ENCODE data around the gene DMKN.

The DMKN gene

GRCh38 chr19:35549174-35549788 is 35.8 kb upstream of the DMKN start:
- DNase-seq, result peak; percentile 66

GRCh38 chr19:35546532-35546931 is 33.1 kb upstream of the DMKN start:
- DNase-seq, result no peak

GRCh38 chr19:35545855-35546381 is 32.5 kb upstream of the DMKN start:
- no peak for DNase-seq

GRCh38 chr19:35545001-35545854 is 31.8 kb upstream of the DMKN start, which contains the start of gene TMEM147:
Gene TMEM147, plus strand, starts transcription at chr19:35545626. Its CDS starts 114 bp downstream, at chr19:35545740.
- peak; percentile 94 for DNase-seq

- DNase-seq, result no peak
These were observed 30.8 kb upstream of the DMKN start for GRCh38 chr19:35544110-35544802.

- DNase-seq, result no peak
These were observed 30.0 kb upstream of the DMKN start for GRCh38 chr19:35543280-35544109.

- no peak for DNase-seq
These were observed 28.8 kb upstream of the DMKN start for GRCh38 chr19:35542209-35542608.

GRCh38 chr19:35540356-35540927 is 27.0 kb upstream of the DMKN start:
- DNase-seq, result no peak

- DNase-seq, result no peak
These were observed 26.4 kb upstream of the DMKN start for GRCh38 chr19:35539850-35540249.

GRCh38 chr19:35539314-35539713 is 25.9 kb upstream of the DMKN start:
- no peak for DNase-seq

GRCh38 chr19:35534803-35535480 is 21.5 kb upstream of the DMKN start:
- DNase-seq, result no peak

GRCh38 chr19:35533822-35534392 is 20.5 kb upstream of the DMKN start:
- DNase-seq, result peak; percentile 29

- DNase-seq, result no peak
These were observed 19.9 kb upstream of the DMKN start, which contains the start of gene GAPDHS for GRCh38 chr19:35533201-35533821. Gene GAPDHS, plus strand, starts transcription at chr19:35533456. Its CDS starts 72 bp downstream, at chr19:35533528.

- DNase-seq, result no peak
These were observed 17.8 kb upstream of the DMKN start for GRCh38 chr19:35531291-35531690.

GRCh38 chr19:35529241-35530218 is 16.1 kb upstream of the DMKN start:
- no peak for DNase-seq

GRCh38 chr19:35528218-35529038 is 15.0 kb upstream of the DMKN start, which contains the start of gene SBSN:
Gene SBSN, minus strand, starts transcription at chr19:35528311. Its CDS starts 30 bp downstream, at chr19:35528281.
- no peak for DNase-seq

- DNase-seq, result no peak
These were observed 12.4 kb upstream of the DMKN start for GRCh38 chr19:35525873-35526272.

- peak; percentile 54 for DNase-seq
These were observed 10.9 kb upstream of the DMKN start for GRCh38 chr19:35524181-35524837.

Measured in retina (tissue), 1 donor.